DOHH2 (cell line): ENCODE results near the gene SRRM1.

Experiments
- EZH2phosphoT487 ChIP-seq: fragments of 200-600 bp; sonication (generic); IDR thresholded peaks from 2 replicates; pipeline ENCODE4 v1.6.1; 2017; ENCODE audit warnings: borderline replicate concordance, mild to moderate bottlenecking, antibody characterized with exemption, low read length, moderate library complexity, mixed read lengths
- TF ChIP-seq, protein P1 (sequence below): fragments of 200-600 bp; sonication (generic); IDR thresholded peaks from one replicate; pipeline ENCODE4 v1.5.1; 2014; ENCODE audit warnings: antibody characterized with exemption, mild to moderate bottlenecking, low read depth, low read length; ENCODE audit not compliant: poor library complexity, severe bottlenecking

DNA sequence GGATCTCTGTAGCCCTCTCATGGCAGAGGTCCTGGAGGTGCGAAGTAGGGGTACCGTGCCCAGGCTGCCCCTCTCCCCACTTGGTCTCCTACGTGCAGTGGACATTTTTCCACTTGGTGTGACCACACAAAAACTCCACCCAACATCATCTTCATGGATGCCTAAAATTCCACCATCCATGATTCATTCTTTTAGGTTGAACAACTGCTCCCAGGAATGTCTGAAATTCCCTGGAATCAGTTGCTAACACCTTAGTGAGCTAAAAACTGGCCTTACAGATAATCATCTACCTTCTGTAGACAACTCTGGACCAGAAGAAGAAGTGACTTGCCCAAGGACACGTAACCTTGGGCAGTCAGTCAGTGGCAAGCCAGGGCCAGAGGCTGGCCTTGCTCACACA is 70.1 kb downstream of the SRRM1 start:
- TF ChIP-seq, protein P1, sequence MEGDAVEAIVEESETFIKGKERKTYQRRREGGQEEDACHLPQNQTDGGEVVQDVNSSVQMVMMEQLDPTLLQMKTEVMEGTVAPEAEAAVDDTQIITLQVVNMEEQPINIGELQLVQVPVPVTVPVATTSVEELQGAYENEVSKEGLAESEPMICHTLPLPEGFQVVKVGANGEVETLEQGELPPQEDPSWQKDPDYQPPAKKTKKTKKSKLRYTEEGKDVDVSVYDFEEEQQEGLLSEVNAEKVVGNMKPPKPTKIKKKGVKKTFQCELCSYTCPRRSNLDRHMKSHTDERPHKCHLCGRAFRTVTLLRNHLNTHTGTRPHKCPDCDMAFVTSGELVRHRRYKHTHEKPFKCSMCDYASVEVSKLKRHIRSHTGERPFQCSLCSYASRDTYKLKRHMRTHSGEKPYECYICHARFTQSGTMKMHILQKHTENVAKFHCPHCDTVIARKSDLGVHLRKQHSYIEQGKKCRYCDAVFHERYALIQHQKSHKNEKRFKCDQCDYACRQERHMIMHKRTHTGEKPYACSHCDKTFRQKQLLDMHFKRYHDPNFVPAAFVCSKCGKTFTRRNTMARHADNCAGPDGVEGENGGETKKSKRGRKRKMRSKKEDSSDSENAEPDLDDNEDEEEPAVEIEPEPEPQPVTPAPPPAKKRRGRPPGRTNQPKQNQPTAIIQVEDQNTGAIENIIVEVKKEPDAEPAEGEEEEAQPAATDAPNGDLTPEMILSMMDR, result no peak
- no peak for TF ChIP-seq EZH2phosphoT487
